Measurements from ENCODE around the gene TPRA1. TPM values are rescaled to one million over a fixed set of nuclear protein-coding genes. Genes with fewer than 3 reads are reported as not detected.
A peak's percentile ranks its signal among the peaks of the same experiment; 100 is the strongest.

Gene TPRA1
- total and polyA plus RNA-seq, 8 donors, result 10.1 to 46.4 (median 19.6) TPM

- Histone ChIP-seq H3K4me3 (no peak overlapping the region), H3K9me3 (no peaks in the 10 kb centered on the region), H3K27me3 (no peaks in the 10 kb centered on the region), H3K27ac (no peak overlapping the region), H3K36me3 (peaks cover 2 to 61% (median 53%) of the 10 kb centered on the region in 4 donors), H3K4me1 (peaks cover 0 to 7% (median 0%) of the 10 kb centered on the region in 4 donors)
- TF ChIP-seq POLR2A (IDR thresholded peaks at IDR 0.05) (no peak), EP300 (IDR thresholded peaks at IDR 0.05) (no peak), CTCF (IDR thresholded peaks at IDR 0.05) (no peak), POLR2AphosphoS5 (IDR thresholded peaks at IDR 0.05) (no peak)
- no peak for DNase-seq
- intact Hi-C loops (cut with DNase I; ENCODE audit: low total_unique reads), result no loop called here
- WGBS, 5 donors, result 89 to 95% (median 92%) methylated on average over 6 of the region's 6 CpGs
These were observed 25.2 kb upstream of the TPRA1 start for GRCh38 chr3:127615631-127616305.

DNA sequence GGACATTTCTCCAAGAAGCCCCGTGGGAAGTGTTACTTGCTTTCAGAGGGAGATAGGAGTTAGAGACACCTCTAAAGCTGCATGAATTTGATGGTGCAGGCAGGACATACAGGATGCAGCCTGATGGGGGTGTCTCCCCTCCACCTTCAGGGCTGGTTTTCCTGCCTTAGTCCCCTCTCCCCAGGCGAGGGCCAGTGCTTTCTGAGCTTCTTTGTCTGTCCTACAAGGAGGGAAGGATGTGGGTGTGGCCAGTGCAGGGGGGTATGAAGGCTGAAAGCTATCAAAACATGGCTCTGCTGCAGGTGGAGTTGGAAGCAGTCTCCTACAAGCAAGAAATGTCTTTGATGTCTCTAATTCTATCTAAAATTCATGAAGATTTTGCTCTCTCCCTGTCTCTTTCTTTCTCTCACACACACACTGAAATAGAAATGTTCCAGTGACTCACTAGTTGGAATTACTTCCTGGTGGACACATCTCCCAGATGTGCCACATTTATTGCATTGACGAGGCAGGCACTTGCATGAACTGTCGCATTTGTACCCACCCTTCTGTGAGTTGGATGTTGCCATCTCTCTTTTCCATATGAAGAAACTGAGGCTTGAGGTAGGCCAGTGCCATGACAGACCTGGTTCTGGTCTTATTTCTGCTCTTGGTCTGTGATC, 24.5 kb upstream of the TPRA1 start:
- no peak for DNase-seq
- intact Hi-C loops (cut with DNase I; ENCODE audit: low total_unique reads), result no loop called here
- H3K36me3 ChIP-seq, result peaks cover 0 to 61% (median 53%) of the 10 kb centered on the region in 4 donors

GRCh38 chr3:127613406-127613805, 22.9 kb upstream of the TPRA1 start:
- peaks cover 3 to 60% (median 53%) of the 10 kb centered on the region in 4 donors for H3K36me3 ChIP-seq
- H3K27ac ChIP-seq, result no peak overlapping the region
- peak in 1 of 2 donors; percentile 56 for DNase-seq
- H3K27me3 ChIP-seq, result no peaks in the 10 kb centered on the region
- H3K4me1 ChIP-seq, result peaks cover 0 to 7% (median 0%) of the 10 kb centered on the region in 4 donors
- intact Hi-C loops (cut with DNase I; ENCODE audit: low total_unique reads), result no loop called here
- no peaks in the 10 kb centered on the region for H3K9me3 ChIP-seq
- no peak overlapping the region for H3K4me3 ChIP-seq
- TF ChIP-seq POLR2A (IDR thresholded peaks at IDR 0.05) (no peak), POLR2AphosphoS5 (IDR thresholded peaks at IDR 0.05) (no peak), EP300 (IDR thresholded peaks at IDR 0.05) (no peak), CTCF (IDR thresholded peaks at IDR 0.05) (no peak)

More for the DNA sequence above, 24.5 kb upstream of the TPRA1 start:
- H3K4me3 ChIP-seq, result no peak overlapping the region
- no peaks in the 10 kb centered on the region for H3K9me3 ChIP-seq
- H3K4me1 ChIP-seq, result peaks cover 0 to 7% (median 0%) of the 10 kb centered on the region in 4 donors
- H3K27me3 ChIP-seq, result no peaks in the 10 kb centered on the region
- no peak overlapping the region for H3K27ac ChIP-seq
- TF ChIP-seq CTCF (IDR thresholded peaks at IDR 0.05), result no peak
- no peak for TF ChIP-seq EP300 (IDR thresholded peaks at IDR 0.05)
- no peak for TF ChIP-seq POLR2AphosphoS5 (IDR thresholded peaks at IDR 0.05)
- no peak for TF ChIP-seq POLR2A (IDR thresholded peaks at IDR 0.05)
- 80 to 90% (median 85%) methylated on average over 4 of the region's 4 CpGs for WGBS, 5 donors

DNA sequence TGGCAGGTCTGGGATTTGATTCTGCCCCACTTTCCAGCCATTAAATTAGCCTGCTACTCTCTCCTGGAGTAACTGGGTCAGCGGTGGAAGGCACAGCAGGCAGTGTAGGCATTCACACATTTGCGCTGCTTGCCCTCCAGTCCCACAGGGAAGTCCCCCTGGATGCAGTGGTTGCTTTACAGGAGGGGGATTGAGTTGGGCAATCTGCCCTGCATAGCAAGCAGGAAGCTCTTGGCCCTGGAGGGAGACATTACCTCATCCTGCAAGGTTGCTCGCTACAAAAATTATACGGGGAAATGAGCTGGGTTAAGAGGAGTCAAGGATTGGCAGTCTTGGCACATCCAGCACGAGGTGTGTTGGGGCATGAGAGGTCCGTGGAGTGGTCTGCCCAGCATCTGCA, 22.4 kb upstream of the TPRA1 start:
- no peak for TF ChIP-seq EP300 (IDR thresholded peaks at IDR 0.05)
- TF ChIP-seq POLR2A (IDR thresholded peaks at IDR 0.05), result no peak
- WGBS, 5 donors, result 68 to 84% (median 77%) methylated on average over 6 of the region's 6 CpGs
- no peak overlapping the region for H3K4me3 ChIP-seq
- DNase-seq, result no peak
- no peaks in the 10 kb centered on the region for H3K27me3 ChIP-seq
- peaks cover 6 to 60% (median 53%) of the 10 kb centered on the region in 4 donors for H3K36me3 ChIP-seq
- peaks cover 0 to 7% (median 0%) of the 10 kb centered on the region in 4 donors for H3K4me1 ChIP-seq
- H3K9me3 ChIP-seq, result no peaks in the 10 kb centered on the region
- no peak overlapping the region for H3K27ac ChIP-seq
- intact Hi-C loops (cut with DNase I; ENCODE audit: low total_unique reads), result no loop called here
